ENCODE measurements around the gene PLXNA4.
"Not testable (repeated sequence)": the region's sequence is repeated elsewhere in the genome, so short reads cannot be mapped to it uniquely, and the experiment has no call there.

The PLXNA4 gene

DNA sequence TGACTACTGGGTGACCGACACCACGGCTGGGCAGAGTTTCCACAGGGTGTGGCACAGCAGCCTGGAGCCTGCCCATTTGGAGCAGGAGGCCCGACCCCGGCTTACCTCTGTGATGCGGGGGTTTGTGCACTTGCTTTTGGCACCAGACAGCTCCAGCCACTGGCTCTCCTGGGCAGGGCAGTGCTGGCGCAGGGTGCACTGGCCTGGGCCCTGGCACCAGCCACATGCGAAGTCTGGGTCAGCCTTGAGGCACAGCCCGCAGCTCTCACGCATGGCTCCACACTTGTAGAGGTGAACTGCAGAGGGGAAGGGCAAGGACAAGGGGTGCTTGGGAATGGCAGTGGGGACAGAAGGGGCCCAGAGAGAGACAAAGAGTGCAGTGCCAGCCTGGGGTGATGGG is 373.7 kb downstream of the PLXNA4 start:
- intact Hi-C loops (cut with DNase I) = no loop called here
- no peak for DNase-seq

GRCh38 chr7:132200141-132200540 is 376.1 kb downstream of the PLXNA4 start:
- intact Hi-C loops (cut with DNase I) = no loop called here
- DNase-seq = no peak

DNA sequence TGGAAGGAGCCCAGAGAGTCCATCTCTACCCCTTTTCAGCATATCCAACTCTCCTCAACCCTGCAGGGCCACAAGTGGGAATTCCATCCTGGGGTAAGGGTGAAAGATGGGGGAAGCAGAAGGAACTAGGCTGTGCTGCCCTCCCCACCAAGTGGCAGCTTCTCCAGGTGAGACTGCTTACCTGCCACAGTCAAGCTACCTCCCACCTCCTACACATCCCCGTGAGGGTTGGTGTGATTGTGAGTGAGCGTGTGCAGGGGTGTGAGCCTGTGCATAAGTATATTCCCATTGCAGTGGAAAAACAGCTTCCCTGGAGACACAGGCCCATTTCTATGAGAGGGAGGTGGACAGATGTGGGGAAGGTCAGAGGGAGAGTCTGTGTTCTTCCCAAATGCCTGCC is 376.6 kb downstream of the PLXNA4 start:
- DNase-seq = no peak
- intact Hi-C loops (cut with DNase I) = no loop called here

- DNase-seq = no peak
- intact Hi-C loops (cut with DNase I) = no loop called here
Observed at GRCh38 chr7:132197772-132198171, 378.5 kb downstream of the PLXNA4 start.

DNA sequence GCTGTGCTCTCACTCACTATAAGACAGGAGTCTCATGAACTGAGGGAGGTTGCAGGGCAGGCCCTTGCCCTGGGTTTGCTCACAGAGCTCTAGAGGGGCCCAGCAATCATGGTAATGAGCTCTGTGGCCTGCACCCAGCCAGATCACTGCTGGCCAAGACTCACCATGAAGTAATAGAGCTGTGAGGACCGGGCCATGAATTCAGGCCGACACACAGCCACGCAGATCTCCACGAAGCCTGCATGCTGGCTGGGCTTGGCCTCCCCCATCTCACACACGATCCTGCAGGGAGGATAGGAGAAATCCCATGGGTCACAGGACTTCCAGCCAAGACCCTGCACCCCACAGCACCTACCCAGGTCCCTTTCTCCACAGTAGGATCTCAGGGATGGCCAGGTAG is 382.4 kb downstream of the PLXNA4 start:
- peak in 1 of 10 donors; percentile 26 for DNase-seq
- intact Hi-C loops (cut with DNase I) = no loop called here

DNA sequence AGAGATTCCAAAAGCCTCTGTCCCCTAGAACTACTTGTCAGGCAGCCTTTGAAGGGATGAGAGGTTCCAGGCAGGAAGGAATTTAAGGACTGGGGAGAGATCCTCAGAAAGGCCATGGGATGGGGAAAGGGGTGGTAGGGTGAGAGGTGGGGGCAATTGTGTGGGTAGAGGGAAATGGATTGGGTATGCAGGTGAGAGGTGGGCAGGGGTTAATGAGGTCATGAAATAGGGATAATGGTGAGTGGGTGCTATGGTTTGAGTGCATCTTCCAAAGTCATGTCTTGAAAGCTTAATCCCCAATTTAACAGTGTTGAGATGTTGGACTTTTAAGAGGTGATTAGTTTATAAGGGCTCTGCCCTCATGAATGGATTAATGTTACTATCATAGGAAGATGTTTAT is 383.5 kb downstream of the PLXNA4 start:
- DNase-seq = no peak
- intact Hi-C loops (cut with DNase I) = no loop called here

GRCh38 chr7:132191418-132191817 is 384.9 kb downstream of the PLXNA4 start:
- DNase-seq = peak in 1 of 10 donors; percentile 52
- intact Hi-C loops (cut with DNase I) = no loop called here

- DNase-seq = peak in 1 of 10 donors; percentile 46
- intact Hi-C loops (cut with DNase I) = no loop called here
Observed at GRCh38 chr7:132190683-132191082, 385.6 kb downstream of the PLXNA4 start.

GRCh38 chr7:132189881-132190280 is 386.4 kb downstream of the PLXNA4 start:
- DNase-seq = peak in 1 of 10 donors; percentile 48

GRCh38 chr7:132187869-132188789 is 388.1 kb downstream of the PLXNA4 start:
- peak in 1 of 10 donors; percentile 11 for DNase-seq
- intact Hi-C loops (cut with DNase I) = no loop called here

More at GRCh38 chr7:132189881-132190280, 386.4 kb downstream of the PLXNA4 start:
- intact Hi-C loops (cut with DNase I) = no loop called here

DNA sequence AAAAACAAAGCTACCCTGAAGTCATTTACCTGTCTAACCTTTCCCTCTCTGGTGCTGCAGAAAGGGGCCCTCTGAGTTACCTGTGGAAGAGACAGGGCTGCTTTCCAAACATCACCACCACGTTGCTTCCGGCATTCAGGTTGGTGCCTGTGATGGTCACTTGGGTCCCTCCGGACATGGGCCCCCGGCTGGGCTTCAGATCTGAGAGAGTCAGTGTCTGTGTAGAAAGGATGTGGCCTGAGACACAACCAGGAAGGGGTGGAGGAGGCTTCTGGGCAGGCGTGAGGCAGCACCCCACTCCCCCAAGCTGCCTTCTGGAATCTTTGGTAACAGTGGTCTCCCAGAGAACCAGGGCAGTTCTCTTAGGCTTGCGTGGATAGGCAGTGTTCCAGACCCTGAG is 388.9 kb downstream of the PLXNA4 start:
- intact Hi-C loops (cut with DNase I) = no loop called here
- peak in 2 of 10 donors; percentile 35 to 52 for DNase-seq

DNA sequence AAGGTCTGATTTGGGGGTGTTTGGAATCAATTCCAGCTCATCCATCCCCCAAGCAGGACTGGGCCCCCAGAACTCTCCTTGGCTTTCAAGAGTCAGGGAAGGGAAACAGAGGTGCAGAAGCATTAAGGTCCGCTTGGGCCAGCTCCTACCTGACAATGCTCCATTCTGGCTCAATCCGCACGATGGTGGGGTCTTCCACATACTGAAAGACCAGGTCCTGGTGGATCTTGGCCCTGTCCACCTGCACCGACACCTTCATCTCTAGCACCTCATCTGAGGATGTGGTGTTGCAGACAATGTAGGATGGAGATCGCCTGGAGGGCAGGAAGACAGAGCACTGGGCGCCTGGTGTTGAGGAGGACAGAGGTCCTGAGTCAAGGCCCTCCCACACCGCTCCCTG is 391.1 kb downstream of the PLXNA4 start:
- intact Hi-C loops (cut with DNase I) = no loop called here
- DNase-seq = peak in 2 of 10 donors; percentile 61 to 74

- intact Hi-C loops (cut with DNase I) = no loop called here
- peak in 1 of 10 donors; percentile 68 for DNase-seq
Observed at GRCh38 chr7:132183781-132184380, 392.4 kb downstream of the PLXNA4 start.

DNA sequence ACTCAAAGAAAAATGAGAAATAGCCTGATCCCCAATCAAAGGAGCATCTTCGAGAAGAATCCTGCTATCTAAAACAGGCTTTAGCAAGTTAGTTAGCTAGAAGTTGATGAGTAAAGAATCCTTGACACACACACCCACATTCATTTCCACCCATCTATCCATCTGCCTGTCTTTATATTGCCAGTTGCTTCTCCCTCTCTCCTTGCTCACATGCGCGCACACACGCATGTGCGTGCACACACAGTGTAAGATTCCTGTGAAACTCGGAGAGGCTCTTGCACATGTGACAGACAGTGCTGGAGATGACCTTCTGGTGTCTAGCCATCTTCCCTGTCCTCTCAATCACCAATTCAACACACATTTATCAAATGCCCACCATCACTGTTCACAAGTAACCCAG is 393.3 kb downstream of the PLXNA4 start:
- DNase-seq = peak in 1 of 10 donors; percentile 49
- intact Hi-C loops (cut with DNase I) = no loop called here

DNA sequence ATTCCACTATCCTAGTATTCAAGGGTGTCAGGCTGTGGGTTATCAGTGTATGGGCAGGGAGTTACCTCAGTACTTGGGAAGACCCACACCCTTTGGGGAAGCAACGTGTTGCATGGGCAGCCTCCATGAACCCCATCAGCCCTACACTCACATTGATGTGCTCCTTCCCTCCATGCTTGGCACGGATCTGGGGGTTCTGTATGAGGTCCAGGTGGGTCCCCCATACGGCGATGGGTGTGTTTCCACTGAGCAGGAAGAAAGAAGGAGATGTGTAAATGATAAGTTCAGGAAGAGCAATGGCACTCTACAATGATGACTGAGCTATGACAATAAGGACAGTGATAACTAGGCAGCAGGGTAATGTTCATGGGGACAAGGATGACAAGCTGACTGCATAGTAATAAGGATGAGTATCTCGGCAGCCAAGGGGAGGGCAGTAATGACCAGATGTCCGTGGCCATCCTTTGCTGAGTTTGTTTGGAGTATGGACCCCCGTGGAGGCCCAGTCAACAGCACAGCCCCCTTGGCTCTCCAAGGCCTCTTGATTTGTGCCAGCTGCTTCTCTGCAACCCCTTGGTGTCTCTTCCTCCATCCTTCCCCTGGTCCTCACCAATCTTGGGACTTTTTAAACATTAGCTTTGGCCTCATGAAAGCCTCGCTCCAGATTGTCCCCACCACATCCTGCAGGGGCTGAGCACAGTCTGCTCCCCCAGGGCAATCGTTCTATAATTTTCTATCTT is 394.2 kb downstream of the PLXNA4 start:
- DNase-seq = peak in 1 of 10 donors; percentile 61
- intact Hi-C loops (cut with DNase I) = no loop called here

DNA sequence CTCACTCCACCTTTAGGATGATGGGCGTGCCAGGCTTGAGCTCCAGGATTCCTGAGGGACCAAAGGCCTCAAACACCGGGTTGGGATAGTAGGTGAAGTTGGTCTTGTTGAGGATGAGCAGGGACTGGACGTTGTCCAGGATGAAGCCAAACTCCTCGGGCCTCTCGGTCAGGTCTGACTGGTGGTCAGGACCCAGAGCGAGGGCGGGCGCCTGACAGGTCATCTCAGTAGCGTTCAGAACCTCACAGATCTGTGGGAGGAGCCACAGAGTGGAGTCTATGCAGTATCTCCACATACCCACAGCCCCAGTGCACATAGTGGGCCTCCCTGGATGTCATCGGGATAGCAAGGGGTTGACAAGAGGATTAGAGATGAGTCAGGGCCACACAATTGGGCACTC is 394.9 kb downstream of the PLXNA4 start:
- intact Hi-C loops (cut with DNase I) = no loop called here
- DNase-seq = peak in 1 of 10 donors; percentile 33

GRCh38 chr7:132180481-132180880 is 395.8 kb downstream of the PLXNA4 start:
- intact Hi-C loops (cut with DNase I) = no loop called here
- peak in 2 of 10 donors; percentile 37 to 79 for DNase-seq

- intact Hi-C loops (cut with DNase I) = no loop called here
- DNase-seq = peak in 2 of 10 donors; percentile 70 to 79
Observed at GRCh38 chr7:132179681-132180080, 396.6 kb downstream of the PLXNA4 start.

DNA sequence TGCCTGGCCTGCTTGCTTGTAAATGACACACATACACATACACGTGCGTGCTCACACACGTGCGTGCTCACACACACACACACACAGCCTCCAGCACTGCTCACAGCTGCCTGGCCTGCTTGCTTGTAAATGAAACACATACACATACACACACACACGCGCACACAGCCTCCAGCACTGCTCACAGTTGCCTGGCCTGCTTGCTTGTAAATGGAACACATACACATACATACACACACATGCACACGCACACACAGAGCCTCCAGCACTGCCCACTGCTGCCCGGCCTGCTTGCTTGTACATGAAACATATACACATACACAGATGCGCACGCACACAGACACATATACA is 397.2 kb downstream of the PLXNA4 start:
- intact Hi-C loops (cut with DNase I) = no loop called here
- DNase-seq = peak in 2 of 10 donors; percentile 39 to 42

DNA sequence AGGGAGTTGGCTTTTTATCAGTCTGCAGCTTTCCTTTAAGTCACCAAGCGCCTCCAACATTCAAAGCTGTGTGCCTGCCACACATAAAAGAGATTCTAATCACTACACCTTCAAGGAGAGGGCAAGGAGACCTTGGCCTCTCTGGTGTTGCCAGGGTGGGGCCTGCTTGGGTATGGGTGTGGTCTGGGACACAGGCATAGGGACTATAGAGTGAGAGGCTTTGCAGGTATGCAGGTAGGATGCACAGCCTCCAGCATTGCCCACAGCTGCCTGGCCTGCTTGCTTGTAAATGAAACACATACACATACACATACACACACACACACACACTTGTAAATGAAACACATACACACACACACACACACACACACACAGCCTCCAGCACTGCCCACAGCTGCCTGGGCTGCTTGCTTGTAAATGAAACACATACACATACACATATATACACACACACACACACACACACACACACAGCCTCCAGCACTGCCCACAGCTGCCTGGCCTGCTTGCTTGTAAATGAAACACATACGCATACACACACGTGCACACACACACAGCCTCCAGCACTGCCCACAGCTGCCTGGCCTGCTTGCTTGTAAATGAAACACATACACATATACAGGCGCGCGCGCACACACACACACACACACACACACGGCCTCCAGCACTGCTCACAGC is 397.7 kb downstream of the PLXNA4 start:
- DNase-seq = peak in 2 of 10 donors; percentile 46 to 47

More for the DNA sequence above, 397.7 kb downstream of the PLXNA4 start:
- intact Hi-C loops (cut with DNase I) = not testable (repeated sequence)

All from posterior cingulate gyrus (tissue), 11 donors.